ENCODE results near the gene TRMT11. TPM values are rescaled to one million over a fixed set of nuclear protein-coding genes. Genes with fewer than 3 reads are reported as not detected.

Gene TRMT11
- total and polyA plus RNA-seq, 9 donors = 10.7 to 29.9 (median 23.9) TPM

- Histone ChIP-seq H3K36me3 (no peaks in the 10 kb centered on the region), H3K9me3 (no peaks in the 10 kb centered on the region), H3K4me3 (no peak overlapping the region), H3K27ac (no peak overlapping the region), H3K27me3 (no peaks in the 10 kb centered on the region), H3K4me1 (ENCODE audit: insufficient read depth) (peaks cover 5% of the 10 kb centered on the region)
- 60 to 74% (median 67%) methylated on average over 2 of the region's 2 CpGs for WGBS, 3 donors
- TF ChIP-seq EP300 (IDR thresholded peaks at IDR 0.05) (no peak), CTCF (IDR thresholded peaks at IDR 0.05) (no peak), POLR2A (IDR thresholded peaks at IDR 0.05) (no peak)
- intact Hi-C loops (cut with DNase I) = no loop called here
- no peak for DNase-seq
These were observed 2.0 kb upstream of the TRMT11 start for GRCh38 chr6:125984311-125984710.

- peak overlapping the region; percentile 61 for H3K4me3 ChIP-seq
- TF ChIP-seq POLR2A (IDR thresholded peaks at IDR 0.05) (no peak), CTCF (IDR thresholded peaks at IDR 0.05) (no peak), EP300 (IDR thresholded peaks at IDR 0.05) (no peak)
- WGBS, 3 donors = 42 to 57% (median 43%) methylated on average over 4 of the region's 4 CpGs
- H3K27me3 ChIP-seq = no peaks in the 10 kb centered on the region
- H3K36me3 ChIP-seq = no peaks in the 10 kb centered on the region
- no peaks in the 10 kb centered on the region for H3K9me3 ChIP-seq
- peaks cover 5% of the 10 kb centered on the region for H3K4me1 ChIP-seq (ENCODE audit: insufficient read depth)
- intact Hi-C loops (cut with DNase I) = no loop called here
- no peak overlapping the region for H3K27ac ChIP-seq
- DNase-seq = no peak
These were observed 818 bp upstream of the TRMT11 start for GRCh38 chr6:125985522-125985921.

- H3K27me3 ChIP-seq = no peaks in the 10 kb centered on the region
- H3K4me1 ChIP-seq (ENCODE audit: insufficient read depth) = peaks cover 5% of the 10 kb centered on the region
- no peak for DNase-seq
- TF ChIP-seq CTCF (IDR thresholded peaks at IDR 0.05) (no peak), POLR2A (IDR thresholded peaks at IDR 0.05) (no peak), EP300 (IDR thresholded peaks at IDR 0.05) (no peak)
- WGBS, 3 donors = 2 to 3% (median 2%) methylated on average over 3 of the region's 3 CpGs
- H3K27ac ChIP-seq = peak overlapping the region; percentile 43 to 80
- no peaks in the 10 kb centered on the region for H3K36me3 ChIP-seq
- H3K4me3 ChIP-seq = peak overlapping the region; percentile 61
- H3K9me3 ChIP-seq = no peaks in the 10 kb centered on the region
- intact Hi-C loops (cut with DNase I) = no loop called here
These were observed 400 bp upstream of the TRMT11 start for GRCh38 chr6:125985979-125986300.

- Histone ChIP-seq H3K4me3 (peak overlapping the region; percentile 61), H3K4me1 (ENCODE audit: insufficient read depth) (peaks cover 5% of the 10 kb centered on the region), H3K27me3 (no peaks in the 10 kb centered on the region), H3K9me3 (no peaks in the 10 kb centered on the region), H3K36me3 (no peaks in the 10 kb centered on the region), H3K27ac (peak overlapping the region in 1 of 2 donors; percentile 80)
- no peak for DNase-seq
- intact Hi-C loops (cut with DNase I) = no loop called here
- WGBS, 3 donors = 11 to 15% (median 12%) methylated on average over 10 of the region's 10 CpGs
- TF ChIP-seq EP300 (IDR thresholded peaks at IDR 0.05) = no peak
- TF ChIP-seq CTCF (IDR thresholded peaks at IDR 0.05) = no peak
- TF ChIP-seq POLR2A (IDR thresholded peaks at IDR 0.05) = no peak
These were observed 782 bp downstream of the TRMT11 start for GRCh38 chr6:125987026-125987617.

Data from ovary (tissue), 9 donors.